ENCODE results near the gene SERTAD3.
"Not testable (repeated sequence)": the region's sequence is repeated elsewhere in the genome, so short reads cannot be mapped to it uniquely, and the experiment has no call there.

Gene SERTAD3

GRCh38 chr19:40428197-40428596, 15.9 kb downstream of the SERTAD3 start:
- not testable (repeated sequence) for H3K9me3 ChIP-seq (ENCODE audit: insufficient read depth, low read length, severe bottlenecking); H3K9ac ChIP-seq (ENCODE audit: low read depth, low read length); DNase-seq; H3K27me3 ChIP-seq (ENCODE audit: insufficient read depth, low read length, poor library complexity); ATAC-seq (ENCODE audit: insufficient read depth, low read depth); H3K4me2 ChIP-seq (ENCODE audit: insufficient read depth, low read length); H4K20me1 ChIP-seq (ENCODE audit: insufficient read depth, low read length); H3K27ac ChIP-seq (ENCODE audit: low read length); H2AFZ ChIP-seq (ENCODE audit: low read depth, low read length); H3K36me3 ChIP-seq (ENCODE audit: insufficient read depth, low read length); H3K4me3 ChIP-seq (ENCODE audit: low read depth in 1 of 2, low read length in 2 of 2)
- peaks cover 20% of the 10 kb centered on the region for H3K4me1 ChIP-seq (ENCODE audit: insufficient read depth, low read length)
- H3K79me2 ChIP-seq (ENCODE audit: insufficient read depth, low read length) = peaks cover 14% of the 10 kb centered on the region

GRCh38 chr19:40425450-40426287, 18.5 kb downstream of the SERTAD3 start, which contains the start of gene SERTAD1:
Gene SERTAD1, minus strand, starts transcription at chr19:40425992. Its CDS starts 2,446 bp downstream, at chr19:40423546.
- peaks cover 13% of the 10 kb centered on the region; the same call in 1 of the 2 replicates for H3K36me3 ChIP-seq (ENCODE audit: insufficient read depth, low read length)
- H2AFZ ChIP-seq (ENCODE audit: low read depth, low read length) = peak within 1 kb of the TSS; percentile 98
- peak; percentile 100 for DNase-seq
- peak; percentile 93 for ATAC-seq (ENCODE audit: insufficient read depth, low read depth)
- peak within 1 kb of the TSS; percentile 88 to 99 for H3K4me3 ChIP-seq (ENCODE audit: low read depth in 1 of 2, low read length in 2 of 2)
- H3K79me2 ChIP-seq (ENCODE audit: insufficient read depth, low read length) = peaks cover 19% of the 10 kb centered on the region
- no peaks in the 10 kb centered on the region for H3K9me3 ChIP-seq (ENCODE audit: insufficient read depth, low read length, severe bottlenecking)
- peak within 1 kb of the TSS; percentile 94 for H3K27ac ChIP-seq (ENCODE audit: low read length)
- no peaks in the 10 kb centered on the region for H3K27me3 ChIP-seq (ENCODE audit: insufficient read depth, low read length, poor library complexity)
- H4K20me1 ChIP-seq (ENCODE audit: insufficient read depth, low read length) = no peaks in the 10 kb centered on the region
- no peak for TF ChIP-seq EZH2 (IDR thresholded peaks at IDR 0.05; ENCODE audit: borderline replicate concordance, low read depth, low read length, severe bottlenecking)
- peak; percentile 60 for TF ChIP-seq CTCF (IDR thresholded peaks at IDR 0.05; ENCODE audit: borderline replicate concordance, extremely low read depth, low read length, poor library complexity, severe bottlenecking)
- peak within 1 kb of the TSS; percentile 100 for H3K4me2 ChIP-seq (ENCODE audit: insufficient read depth, low read length)
- H3K9ac ChIP-seq (ENCODE audit: low read depth, low read length) = peak within 1 kb of the TSS; percentile 96
- peaks cover 25% of the 10 kb centered on the region for H3K4me1 ChIP-seq (ENCODE audit: insufficient read depth, low read length)

GRCh38 chr19:40424637-40425449, 19.3 kb downstream of the SERTAD3 start:
- ATAC-seq (ENCODE audit: insufficient read depth, low read depth) = no peak
- DNase-seq = peak; percentile 28
- no peaks in the 10 kb centered on the region for H4K20me1 ChIP-seq (ENCODE audit: insufficient read depth, low read length)
- peak overlapping the region; percentile 94 for H3K27ac ChIP-seq (ENCODE audit: low read length)
- H3K4me3 ChIP-seq (ENCODE audit: low read depth in 1 of 2, low read length in 2 of 2) = peak overlapping the region; percentile 88 to 99
- H3K9ac ChIP-seq (ENCODE audit: low read depth, low read length) = peak overlapping the region; percentile 96
- TF ChIP-seq CTCF (IDR thresholded peaks at IDR 0.05; ENCODE audit: borderline replicate concordance, extremely low read depth, low read length, poor library complexity, severe bottlenecking) (no peak), EZH2 (IDR thresholded peaks at IDR 0.05; ENCODE audit: borderline replicate concordance, low read depth, low read length, severe bottlenecking) (no peak)
- no peaks in the 10 kb centered on the region for H3K9me3 ChIP-seq (ENCODE audit: insufficient read depth, low read length, severe bottlenecking)
- peaks cover 19% of the 10 kb centered on the region for H3K79me2 ChIP-seq (ENCODE audit: insufficient read depth, low read length)
- peak overlapping the region; percentile 98 for H2AFZ ChIP-seq (ENCODE audit: low read depth, low read length)
- H3K36me3 ChIP-seq (ENCODE audit: insufficient read depth, low read length) = peaks cover 13% of the 10 kb centered on the region; the same call in 1 of the 2 replicates
- no peaks in the 10 kb centered on the region for H3K27me3 ChIP-seq (ENCODE audit: insufficient read depth, low read length, poor library complexity)
- peaks cover 29% of the 10 kb centered on the region for H3K4me1 ChIP-seq (ENCODE audit: insufficient read depth, low read length)
- H3K4me2 ChIP-seq (ENCODE audit: insufficient read depth, low read length) = peak overlapping the region; percentile 100
